ENCODE data around the gene MARCHF2.
A peak's percentile ranks its signal among the peaks of the same experiment; 100 is the strongest.
"Not testable (repeated sequence)": the region's sequence is repeated elsewhere in the genome, so short reads cannot be mapped to it uniquely, and the experiment has no call there.

The MARCHF2 gene, protein sequence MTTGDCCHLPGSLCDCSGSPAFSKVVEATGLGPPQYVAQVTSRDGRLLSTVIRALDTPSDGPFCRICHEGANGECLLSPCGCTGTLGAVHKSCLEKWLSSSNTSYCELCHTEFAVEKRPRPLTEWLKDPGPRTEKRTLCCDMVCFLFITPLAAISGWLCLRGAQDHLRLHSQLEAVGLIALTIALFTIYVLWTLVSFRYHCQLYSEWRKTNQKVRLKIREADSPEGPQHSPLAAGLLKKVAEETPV

GRCh38 chr19:8412783-8413628, at the start of gene MARCHF2:
MARCHF2 (plus strand) TSS chr19:8413305; CDS start chr19:8421841, 8,536 bp downstream.
- DNase-seq: peak; percentile 90
- in situ Hi-C loops (cut with MboI; ENCODE audit: low pct_unique_long_range_greater_than_20kb, low sequenced_read_pairs): no loop called here

DNA sequence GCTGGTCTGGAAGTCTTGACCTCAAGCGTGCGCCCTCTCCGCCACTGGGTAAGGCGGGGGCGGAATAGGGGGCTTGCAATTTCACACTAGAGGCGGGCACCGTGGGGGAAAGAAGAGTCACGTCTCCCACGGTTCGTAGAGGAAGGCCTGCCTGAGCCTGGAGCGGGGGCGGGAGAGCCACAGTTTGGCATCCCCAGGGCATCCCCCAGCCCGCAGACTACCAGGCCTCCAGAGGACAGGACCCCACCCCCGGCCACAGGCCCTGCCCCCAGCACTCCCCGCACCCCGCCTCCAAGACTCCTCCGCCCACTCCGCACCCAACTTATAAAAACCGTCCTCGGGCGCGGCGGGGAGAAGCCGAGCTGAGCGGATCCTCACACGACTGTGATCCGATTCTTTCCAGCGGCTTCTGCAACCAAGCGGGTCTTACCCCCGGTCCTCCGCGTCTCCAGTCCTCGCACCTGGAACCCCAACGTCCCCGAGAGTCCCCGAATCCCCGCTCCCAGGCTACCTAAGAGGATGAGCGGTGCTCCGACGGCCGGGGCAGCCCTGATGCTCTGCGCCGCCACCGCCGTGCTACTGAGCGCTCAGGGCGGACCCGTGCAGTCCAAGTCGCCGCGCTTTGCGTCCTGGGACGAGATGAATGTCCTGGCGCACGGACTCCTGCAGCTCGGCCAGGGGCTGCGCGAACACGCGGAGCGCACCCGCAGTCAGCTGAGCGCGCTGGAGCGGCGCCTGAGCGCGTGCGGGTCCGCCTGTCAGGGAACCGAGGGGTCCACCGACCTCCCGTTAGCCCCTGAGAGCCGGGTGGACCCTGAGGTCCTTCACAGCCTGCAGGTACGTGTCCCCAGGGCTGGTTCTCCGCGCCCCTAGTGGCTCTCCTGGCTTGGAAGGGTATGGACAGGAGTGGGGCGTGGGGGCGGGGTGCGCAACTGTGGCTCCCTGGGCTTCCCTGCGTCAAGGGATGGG, 49.0 kb upstream of the MARCHF2 start, which contains the start of gene ANGPTL4:
ANGPTL4 (plus strand) TSS at position 353 of the 969 bp plus-strand sequence; CDS start at position 520, 167 bp downstream.
- peak; percentile 37 for DNase-seq

GRCh38 chr19:8366121-8366581, 47.0 kb upstream of the MARCHF2 start:
- no peak for DNase-seq
- in situ Hi-C loops (cut with MboI; ENCODE audit: low pct_unique_long_range_greater_than_20kb, low sequenced_read_pairs): no loop called here

More for the DNA sequence above, 49.0 kb upstream of the MARCHF2 start, which contains the start of gene ANGPTL4:
- in situ Hi-C loops (cut with MboI; ENCODE audit: low pct_unique_long_range_greater_than_20kb, low sequenced_read_pairs): no loop called here

DNA sequence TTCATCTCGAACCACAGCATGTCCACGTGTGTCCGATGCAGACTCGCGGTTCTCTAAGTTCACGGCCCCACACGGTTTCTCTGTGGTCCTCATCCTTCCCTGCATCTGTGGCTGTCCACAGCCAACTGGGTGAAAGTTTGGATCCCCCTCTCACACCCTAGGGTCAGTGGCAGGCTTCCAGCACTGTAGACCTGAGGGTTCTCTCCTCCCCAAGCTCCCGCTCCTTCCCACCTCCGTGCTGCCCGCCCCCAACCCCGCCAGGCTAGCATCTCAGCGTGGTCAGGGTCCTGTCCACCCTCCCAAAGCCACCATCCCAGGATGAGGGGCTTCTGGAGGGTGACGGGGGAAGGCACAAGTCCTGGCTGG, 46.2 kb upstream of the MARCHF2 start:
- in situ Hi-C loops (cut with MboI; ENCODE audit: low pct_unique_long_range_greater_than_20kb, low sequenced_read_pairs): no loop called here
- DNase-seq: no peak

DNA sequence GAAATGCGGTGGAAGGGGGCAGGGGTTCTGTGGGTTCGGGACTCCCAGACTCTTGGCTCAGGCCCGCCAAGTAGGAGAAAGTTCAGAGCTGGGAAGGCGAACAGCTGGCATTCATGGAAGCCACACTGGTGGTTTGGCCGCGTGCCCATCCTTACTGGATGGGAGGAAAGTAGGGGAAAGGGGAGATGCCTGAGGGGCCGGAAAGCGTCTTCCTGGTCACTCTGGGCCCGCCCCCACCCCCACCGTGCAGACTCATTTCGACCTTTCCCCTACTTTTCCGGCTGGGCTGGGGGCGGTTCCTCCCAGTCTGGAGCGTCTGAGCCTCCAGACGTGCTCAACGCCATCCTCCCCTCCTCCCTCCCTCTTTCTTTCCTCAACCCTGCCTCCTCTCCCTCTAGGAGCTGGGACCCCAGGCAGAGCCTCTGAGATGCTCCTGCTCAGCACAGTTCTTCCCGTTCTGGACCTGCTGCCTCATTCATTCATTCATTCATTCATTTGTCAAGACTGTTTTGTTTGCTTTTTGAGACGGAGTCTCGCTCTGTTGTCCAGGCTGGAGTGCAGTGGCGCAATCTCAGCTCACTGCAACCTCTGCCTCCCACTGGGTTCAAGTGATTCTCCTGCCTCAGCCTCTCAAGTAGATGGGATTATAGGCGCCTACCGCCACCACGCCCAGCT, 45.6 kb upstream of the MARCHF2 start:
- in situ Hi-C loops (cut with MboI; ENCODE audit: low pct_unique_long_range_greater_than_20kb, low sequenced_read_pairs): no loop called here
- DNase-seq: peak; percentile 55

DNA sequence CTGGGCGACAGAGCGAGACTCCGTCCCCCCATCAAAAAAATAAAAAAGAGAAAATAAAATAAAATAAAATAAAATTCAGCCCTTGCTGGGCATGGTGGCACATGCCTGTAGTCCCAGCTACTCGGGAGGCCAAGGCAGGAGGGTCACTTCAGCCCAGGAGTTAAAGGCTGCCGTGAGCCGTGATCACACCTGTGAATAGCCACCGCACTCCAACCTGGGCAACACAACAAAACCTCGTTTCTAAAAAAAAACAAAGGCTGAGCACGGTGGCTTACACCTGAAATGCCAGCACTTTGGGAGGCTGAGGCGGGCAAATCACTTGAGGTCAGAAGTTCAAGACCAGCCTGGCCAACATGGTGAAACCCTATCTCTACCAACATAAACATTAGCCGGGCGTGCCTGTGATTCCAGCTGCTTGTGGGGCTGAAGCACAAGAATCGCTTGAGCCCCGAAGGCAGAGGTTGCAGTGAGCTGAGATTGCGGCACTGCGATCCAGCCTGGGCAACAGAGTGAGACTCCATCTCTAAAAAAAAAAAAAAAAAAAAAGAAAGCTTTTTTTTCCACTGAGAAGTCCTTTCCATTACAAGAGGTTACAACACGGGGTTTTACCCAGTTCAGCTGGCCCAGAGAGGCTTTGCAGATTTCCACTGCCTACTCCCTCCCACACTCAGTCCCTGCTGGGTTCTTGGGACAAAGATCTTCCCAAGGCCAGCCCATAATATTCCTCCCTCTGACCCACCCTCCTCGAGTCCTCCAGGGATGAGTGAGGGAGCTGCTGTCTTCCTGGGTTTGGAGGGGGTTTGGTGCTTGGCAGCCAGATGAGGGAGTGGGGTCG, 42.7 kb upstream of the MARCHF2 start:
- in situ Hi-C loops (cut with MboI; ENCODE audit: low pct_unique_long_range_greater_than_20kb, low sequenced_read_pairs): no loop called here

GRCh38 chr19:8371011-8371804, 41.9 kb upstream of the MARCHF2 start:
- in situ Hi-C loops (cut with MboI; ENCODE audit: low pct_unique_long_range_greater_than_20kb, low sequenced_read_pairs): no loop called here
- DNase-seq: peak; percentile 50

More for the DNA sequence above, 42.7 kb upstream of the MARCHF2 start:
- no peak for DNase-seq

GRCh38 chr19:8373867-8374813, 39.0 kb upstream of the MARCHF2 start:
- in situ Hi-C loops (cut with MboI; ENCODE audit: low pct_unique_long_range_greater_than_20kb, low sequenced_read_pairs): no loop called here

DNA sequence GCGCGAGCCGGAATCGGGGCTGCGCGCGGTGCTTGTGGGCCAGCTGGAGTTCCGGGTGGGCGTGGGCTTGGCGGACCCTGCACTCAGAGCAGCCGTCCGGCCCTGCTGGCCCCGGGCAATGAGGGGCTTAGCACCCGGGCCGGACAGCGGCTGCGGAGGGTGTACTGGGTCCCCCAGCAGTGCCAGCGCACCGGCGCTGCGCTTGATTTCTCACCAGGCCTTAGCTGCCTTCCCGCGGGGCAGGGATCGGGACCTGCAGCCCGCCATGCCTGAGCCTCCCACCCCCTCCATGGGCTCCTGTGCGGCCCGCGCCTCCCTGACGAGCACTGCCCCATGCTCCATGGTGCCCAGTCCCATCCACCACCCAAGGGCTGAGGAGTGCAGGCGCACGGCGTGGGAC, 37.3 kb upstream of the MARCHF2 start:
- DNase-seq; in situ Hi-C loops (cut with MboI; ENCODE audit: low pct_unique_long_range_greater_than_20kb, low sequenced_read_pairs): not testable (repeated sequence)

More at GRCh38 chr19:8373867-8374813, 39.0 kb upstream of the MARCHF2 start:
- no peak for DNase-seq

DNA sequence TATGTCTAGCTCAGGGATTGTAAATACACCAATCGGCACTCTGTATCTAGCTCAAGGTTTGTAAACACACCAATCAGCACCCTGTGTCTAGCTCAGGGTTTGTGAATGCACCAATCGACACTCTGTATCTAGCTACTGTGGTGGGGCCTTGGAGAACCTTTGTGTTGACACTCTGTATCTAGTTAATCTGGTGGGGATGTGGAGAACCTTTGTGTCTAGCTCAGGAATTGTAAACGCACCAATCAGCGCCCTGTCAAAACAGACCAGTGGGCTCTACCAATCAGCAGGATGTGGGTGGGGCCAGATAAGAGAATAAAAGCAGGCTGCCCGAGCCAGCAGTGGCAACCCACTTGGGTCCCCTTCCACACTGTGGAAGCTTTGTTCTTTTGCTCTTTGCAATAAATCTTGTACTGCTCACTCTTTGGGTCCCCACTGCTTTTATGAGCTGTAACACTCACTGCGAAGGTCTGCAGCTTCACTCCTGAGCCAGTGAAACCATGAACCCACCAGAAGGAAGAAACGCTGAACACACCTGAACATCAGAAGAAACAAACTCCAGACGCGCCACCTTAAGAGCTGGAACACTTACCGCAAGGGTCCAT, 36.6 kb upstream of the MARCHF2 start:
- DNase-seq; in situ Hi-C loops (cut with MboI; ENCODE audit: low pct_unique_long_range_greater_than_20kb, low sequenced_read_pairs): not testable (repeated sequence)

GRCh38 chr19:8377598-8377997, 35.5 kb upstream of the MARCHF2 start:
- in situ Hi-C loops (cut with MboI; ENCODE audit: low pct_unique_long_range_greater_than_20kb, low sequenced_read_pairs): no loop called here
- no peak for DNase-seq

- in situ Hi-C loops (cut with MboI; ENCODE audit: low pct_unique_long_range_greater_than_20kb, low sequenced_read_pairs); DNase-seq: not testable (repeated sequence)
Observed at GRCh38 chr19:8379156-8379891, 33.8 kb upstream of the MARCHF2 start.

GRCh38 chr19:8384569-8384968, 28.5 kb upstream of the MARCHF2 start:
- DNase-seq; in situ Hi-C loops (cut with MboI; ENCODE audit: low pct_unique_long_range_greater_than_20kb, low sequenced_read_pairs): not testable (repeated sequence)

- DNase-seq; in situ Hi-C loops (cut with MboI; ENCODE audit: low pct_unique_long_range_greater_than_20kb, low sequenced_read_pairs): not testable (repeated sequence)
Observed at GRCh38 chr19:8385103-8385502, 28.0 kb upstream of the MARCHF2 start.

- DNase-seq; in situ Hi-C loops (cut with MboI; ENCODE audit: low pct_unique_long_range_greater_than_20kb, low sequenced_read_pairs): not testable (repeated sequence)
Observed at GRCh38 chr19:8385566-8385965, 27.5 kb upstream of the MARCHF2 start.
